KMS-11 (cell line): Measurements from ENCODE around the gene STX12.
"Not testable (repeated sequence)": the region's sequence is repeated elsewhere in the genome, so short reads cannot be mapped to it uniquely, and the experiment has no call there.

Experiments used
- H2AFZ ChIP-seq: fragments of 200-600 bp; sonication (generic); 2 replicates; pipeline ENCODE4 v1.6.1; 2016; ENCODE audit warnings: antibody characterized with exemption, mixed run types, low read depth
- H3K27ac ChIP-seq: fragments of 200-600 bp; sonication (generic); 2 replicates; pipeline ENCODE4 v1.6.1; 2016; ENCODE audit warnings: mild to moderate bottlenecking, mixed run types
- H3K27me3 ChIP-seq: fragments of 200-600 bp; sonication (generic); 2 replicates; pipeline ENCODE4 v1.6.1; 2017; ENCODE audit warnings: mild to moderate bottlenecking, low read depth, mixed run types, moderate library complexity; ENCODE audit not compliant: insufficient read depth
- H3K36me3 ChIP-seq: fragments of 200-600 bp; sonication (generic); 2 replicates; pipeline ENCODE4 v1.6.1; 2017; ENCODE audit warnings: mild to moderate bottlenecking, mixed run types; ENCODE audit not compliant: insufficient read depth
- H3K4me1 ChIP-seq: fragments of 200-600 bp; sonication (generic); 2 replicates; pipeline ENCODE4 v1.6.1; 2016; ENCODE audit warnings: mild to moderate bottlenecking, low read depth, mixed run types; ENCODE audit not compliant: poor library complexity, severe bottlenecking
- H3K4me2 ChIP-seq: fragments of 200-600 bp; sonication (generic); 2 replicates; pipeline ENCODE4 v1.7.0; 2016; ENCODE audit warnings: mild to moderate bottlenecking, mixed run types
- H3K4me3 ChIP-seq: fragments of 200-600 bp; sonication (generic); IDR thresholded peaks from 2 replicates; pipeline ENCODE4 v1.6.1; 2017; ENCODE audit warnings: low read depth, low read length, mixed read lengths; ENCODE audit not compliant: insufficient read depth
- H3K79me2 ChIP-seq: fragments of 200-600 bp; sonication (generic); 2 replicates; pipeline ENCODE4 v1.6.1; 2016; ENCODE audit warnings: low read depth, mixed run types; ENCODE audit not compliant: insufficient read depth
- H3K9ac ChIP-seq: fragments of 200-600 bp; sonication (generic); 2 replicates; pipeline ENCODE4 v1.6.1; 2016; ENCODE audit warnings: mild to moderate bottlenecking, mixed run types
- H4K20me1 ChIP-seq: fragments of 200-600 bp; sonication (generic); 2 replicates; pipeline ENCODE4 v1.6.1; 2016; ENCODE audit warnings: mild to moderate bottlenecking, mixed run types; ENCODE audit not compliant: insufficient read depth
- TF ChIP-seq, protein P1 (sequence below): fragments of 200-600 bp; sonication (generic); conservative IDR thresholded peaks from 2 replicates; pipeline ENCODE4 v1.6.1; 2017; ENCODE audit warnings: low read depth, mild to moderate bottlenecking, antibody characterized with exemption, low read length, moderate library complexity, mixed read lengths

Gene STX12

DNA sequence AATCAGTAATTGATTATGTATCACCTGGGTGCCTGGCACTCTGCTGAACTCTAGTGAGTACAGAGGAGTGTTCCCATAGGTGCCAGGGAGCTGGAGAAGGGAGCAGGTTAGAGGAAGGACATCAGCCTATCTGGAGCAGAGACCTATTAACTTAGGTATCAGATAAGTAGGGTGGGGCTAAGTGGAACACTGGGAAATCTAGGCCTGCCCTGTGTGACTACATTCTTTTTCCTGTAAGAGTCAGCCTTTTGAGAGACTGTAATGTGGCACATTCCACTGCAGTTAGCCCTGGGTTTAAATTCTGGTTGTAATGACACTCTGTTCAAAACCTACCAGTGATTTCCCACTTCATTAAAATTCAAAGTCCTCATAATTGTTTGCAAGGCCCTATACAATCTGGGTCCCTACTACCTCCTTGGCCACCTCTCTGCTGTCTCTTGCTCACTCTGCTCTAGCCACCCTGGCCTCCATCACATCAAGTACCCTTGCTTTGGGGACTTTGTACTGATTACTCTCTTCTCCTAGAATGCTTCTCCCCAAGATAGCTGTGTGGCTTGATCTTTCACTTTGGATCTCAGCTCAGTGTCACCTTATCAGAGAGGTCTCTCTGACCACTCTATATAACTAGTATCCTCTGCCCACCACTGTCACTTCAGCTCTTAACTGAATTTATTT, 12.9 kb downstream of the STX12 start:
- H3K27ac ChIP-seq: no peak overlapping the region
- H3K36me3 ChIP-seq: no peaks in the 10 kb centered on the region
- H3K4me2 ChIP-seq: no peak overlapping the region
- no peak overlapping the region for H3K4me3 ChIP-seq
- H3K9ac ChIP-seq: no peak overlapping the region
- TF ChIP-seq, protein P1, sequence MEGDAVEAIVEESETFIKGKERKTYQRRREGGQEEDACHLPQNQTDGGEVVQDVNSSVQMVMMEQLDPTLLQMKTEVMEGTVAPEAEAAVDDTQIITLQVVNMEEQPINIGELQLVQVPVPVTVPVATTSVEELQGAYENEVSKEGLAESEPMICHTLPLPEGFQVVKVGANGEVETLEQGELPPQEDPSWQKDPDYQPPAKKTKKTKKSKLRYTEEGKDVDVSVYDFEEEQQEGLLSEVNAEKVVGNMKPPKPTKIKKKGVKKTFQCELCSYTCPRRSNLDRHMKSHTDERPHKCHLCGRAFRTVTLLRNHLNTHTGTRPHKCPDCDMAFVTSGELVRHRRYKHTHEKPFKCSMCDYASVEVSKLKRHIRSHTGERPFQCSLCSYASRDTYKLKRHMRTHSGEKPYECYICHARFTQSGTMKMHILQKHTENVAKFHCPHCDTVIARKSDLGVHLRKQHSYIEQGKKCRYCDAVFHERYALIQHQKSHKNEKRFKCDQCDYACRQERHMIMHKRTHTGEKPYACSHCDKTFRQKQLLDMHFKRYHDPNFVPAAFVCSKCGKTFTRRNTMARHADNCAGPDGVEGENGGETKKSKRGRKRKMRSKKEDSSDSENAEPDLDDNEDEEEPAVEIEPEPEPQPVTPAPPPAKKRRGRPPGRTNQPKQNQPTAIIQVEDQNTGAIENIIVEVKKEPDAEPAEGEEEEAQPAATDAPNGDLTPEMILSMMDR: no peak
- H2AFZ ChIP-seq: no peak overlapping the region
- no peaks in the 10 kb centered on the region for H4K20me1 ChIP-seq
- H3K79me2 ChIP-seq: no peaks in the 10 kb centered on the region
- peaks cover 10% of the 10 kb centered on the region for H3K4me1 ChIP-seq
- H3K27me3 ChIP-seq: no peaks in the 10 kb centered on the region

DNA sequence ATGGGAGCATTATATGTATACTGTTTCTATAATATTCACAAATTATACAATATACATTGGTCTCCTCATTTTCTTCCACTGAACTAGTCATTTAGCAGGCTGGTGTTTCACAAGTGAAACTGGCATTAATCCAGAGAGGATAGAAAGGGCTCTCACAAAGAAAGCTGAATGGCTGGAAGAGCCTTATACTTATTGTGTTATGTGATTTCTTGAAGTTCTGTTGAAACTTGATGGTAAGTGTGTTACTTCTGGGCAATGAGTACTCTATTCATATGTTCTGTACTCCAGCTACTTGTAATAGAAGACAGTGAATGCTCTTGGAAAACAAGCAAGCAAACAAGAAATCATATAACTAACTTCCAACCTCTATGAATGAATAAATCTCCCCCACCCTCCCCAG, 14.9 kb downstream of the STX12 start:
- no peaks in the 10 kb centered on the region for H4K20me1 ChIP-seq
- no peaks in the 10 kb centered on the region for H3K36me3 ChIP-seq
- no peak overlapping the region for H2AFZ ChIP-seq
- H3K4me2 ChIP-seq: peak overlapping the region; percentile 3; the same call in 1 of the 2 replicates
- no peak overlapping the region for H3K9ac ChIP-seq
- no peaks in the 10 kb centered on the region for H3K27me3 ChIP-seq
- no peak overlapping the region for H3K27ac ChIP-seq
- no peak overlapping the region for H3K4me3 ChIP-seq
- peaks cover 10% of the 10 kb centered on the region for H3K4me1 ChIP-seq
- TF ChIP-seq, protein P1: no peak
- H3K79me2 ChIP-seq: no peaks in the 10 kb centered on the region

DNA sequence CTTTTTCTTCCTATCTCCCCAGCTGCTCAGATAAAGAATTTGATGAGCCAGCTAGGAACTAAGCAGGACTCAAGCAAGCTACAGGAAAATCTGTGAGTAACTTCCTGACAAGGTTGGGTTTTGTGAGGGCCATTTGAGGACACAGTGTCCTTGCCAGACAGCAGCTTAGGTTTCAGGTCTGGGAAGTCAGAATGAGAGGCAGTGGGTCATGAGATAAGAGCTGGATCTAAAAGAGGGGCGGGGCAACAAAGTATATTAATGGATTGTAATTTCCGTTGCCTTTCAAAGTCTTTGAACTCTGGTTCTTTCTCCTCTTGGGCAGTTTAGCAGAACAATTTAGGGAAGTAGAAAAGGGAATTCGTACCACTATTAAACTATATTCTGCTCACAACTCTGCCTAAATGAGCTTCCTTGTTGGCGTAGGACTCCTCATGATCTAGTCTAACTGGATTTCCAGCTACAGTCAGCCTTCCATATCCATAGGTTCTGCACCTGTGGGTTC, 16.6 kb downstream of the STX12 start:
- Histone ChIP-seq H3K27me3 (no peaks in the 10 kb centered on the region), H3K36me3 (no peaks in the 10 kb centered on the region), H3K27ac (no peak overlapping the region), H3K4me2 (no peak overlapping the region), H2AFZ (no peak overlapping the region), H4K20me1 (no peaks in the 10 kb centered on the region), H3K79me2 (no peaks in the 10 kb centered on the region), H3K4me3 (no peak overlapping the region), H3K9ac (no peak overlapping the region), H3K4me1 (peaks cover 10% of the 10 kb centered on the region)
- TF ChIP-seq, protein P1: no peak

DNA sequence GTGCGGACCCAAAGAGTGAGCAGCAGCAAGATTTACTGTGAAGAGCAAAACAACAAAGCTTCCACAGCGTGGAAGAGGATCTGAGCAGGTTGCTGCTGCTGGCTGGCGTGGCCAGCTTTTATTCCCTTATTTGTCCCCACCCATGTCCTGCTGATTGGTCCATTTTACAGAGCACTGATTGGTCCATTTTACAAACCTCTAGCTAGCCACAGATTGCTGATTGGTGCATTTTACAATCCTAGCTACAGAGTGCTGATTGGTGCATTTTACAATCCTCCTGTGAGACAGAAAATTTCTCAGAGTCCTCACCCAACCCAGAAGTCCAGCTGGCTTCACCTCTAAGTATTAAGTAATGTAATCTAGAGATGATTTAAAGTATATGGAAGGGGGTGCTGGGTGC, 17.3 kb downstream of the STX12 start:
- not testable (repeated sequence) for H3K36me3 ChIP-seq, H3K27me3 ChIP-seq, H3K9ac ChIP-seq, H3K4me2 ChIP-seq, H4K20me1 ChIP-seq, H3K4me1 ChIP-seq, H3K4me3 ChIP-seq, H2AFZ ChIP-seq, H3K79me2 ChIP-seq, H3K27ac ChIP-seq

DNA sequence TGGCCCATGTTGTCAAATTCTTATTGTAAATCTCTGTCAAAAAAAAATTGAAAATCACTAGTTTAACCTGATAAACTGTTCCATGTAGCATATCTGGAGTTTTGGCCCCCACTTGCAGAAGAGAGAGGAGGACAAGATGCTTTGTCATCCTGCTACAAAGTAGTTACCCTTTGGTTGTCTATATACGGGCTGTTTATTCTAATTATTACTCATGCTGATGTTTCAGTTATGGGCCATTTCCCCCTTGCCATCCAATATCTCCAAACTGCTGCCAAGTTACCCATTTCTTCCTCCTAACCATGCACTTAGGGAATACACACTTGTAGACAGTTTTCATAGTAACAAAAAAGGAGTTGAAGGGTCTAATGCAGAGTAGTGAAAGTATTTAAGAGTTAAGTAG, 22.6 kb downstream of the STX12 start:
- Histone ChIP-seq H3K4me1 (no peaks in the 10 kb centered on the region), H3K79me2 (no peaks in the 10 kb centered on the region), H3K4me2 (no peak overlapping the region), H3K27ac (no peak overlapping the region), H3K36me3 (no peaks in the 10 kb centered on the region), H3K4me3 (no peak overlapping the region), H3K27me3 (no peaks in the 10 kb centered on the region), H4K20me1 (no peaks in the 10 kb centered on the region), H3K9ac (no peak overlapping the region), H2AFZ (no peak overlapping the region)
- TF ChIP-seq, protein P1: no peak
